HEK293 (cell line): ENCODE results near the gene RIOK1.

ENCODE experiments used
- CTCF ChIA-PET: fragments of 350-600 bp; formaldehyde crosslinking; extraction: SDS; loops from one replicate; lab custom pipeline; 2021; ENCODE audit warnings: antibody characterized with exemption; lab: Yijun Ruan, JAX
- POLR2A ChIA-PET: fragments of 300-600 bp; formaldehyde crosslinking; extraction: SDS; loops from one replicate; lab custom pipeline; 2020; ENCODE audit warnings: antibody characterized with exemption, inconsistent platforms; lab: Yijun Ruan, JAX
- H3K27ac ChIP-seq: fragments of 200-500 bp; sonication (Bioruptor generic); 2 replicates; pipeline ENCODE4 v1.5.1; 2014; ENCODE audit warnings: low read depth, low read length, control low read depth, inconsistent platforms; ENCODE audit errors: extremely low read depth
- H3K36me3 ChIP-seq, 2 experiments: fragments of 200-500 bp in 1 of 2; sonication (Bioruptor generic) in 1 of 2; 1 replicate in 1 of 2; 2 replicates in 1 of 2; pipeline ENCODE4 v1.5.1; 2014 to 2017; ENCODE audit warnings: inconsistent platforms in 2 of 2, low read length in 2 of 2; ENCODE audit not compliant: control insufficient read depth in 2 of 2, insufficient read depth in 1 of 2
- H3K4me1 ChIP-seq: fragments of 200-500 bp; sonication (Bioruptor generic); 2 replicates; pipeline ENCODE4 v1.5.1; 2014; ENCODE audit warnings: mild to moderate bottlenecking, low read length, inconsistent platforms; ENCODE audit not compliant: control insufficient read depth, insufficient read depth
- H3K4me3 ChIP-seq: 2 replicates; pipeline ENCODE4 v1.5.1; 2011; ENCODE audit warnings: low read depth, mild to moderate bottlenecking, control low read depth, low read length, moderate library complexity
- H3K9me3 ChIP-seq: fragments of 200-500 bp; sonication (Bioruptor generic); 2 replicates; pipeline ENCODE4 v1.5.1; 2014; ENCODE audit warnings: low read depth, low read length, inconsistent platforms; ENCODE audit not compliant: control insufficient read depth, insufficient read depth
- GFI1B ChIP-seq: fragments of 450-650 bp; formaldehyde crosslinking; IDR thresholded peaks from 2 replicates; pipeline ENCODE4 v1.5.1; 2016; ENCODE audit warnings: missing biosample characterization, missing genetic modification characterization
- GLI2 ChIP-seq: fragments of 450-650 bp; formaldehyde crosslinking; IDR thresholded peaks from 2 replicates; pipeline ENCODE4; 2017; ENCODE audit warnings: missing biosample characterization, missing genetic modification characterization, low read depth, borderline replicate concordance
- IKZF3 ChIP-seq: fragments of 450-650 bp; IDR thresholded peaks from 2 replicates; pipeline ENCODE4 v1.5.0; 2018; ENCODE audit warnings: missing biosample characterization, mild to moderate bottlenecking, missing genetic modification characterization, moderate library complexity
- MEIS1 ChIP-seq: sonication (generic); formaldehyde crosslinking; IDR thresholded peaks from 2 replicates; pipeline ENCODE4 v1.8.1; 2022; ENCODE audit warnings: missing genetic modification reagents, mild to moderate bottlenecking, borderline replicate concordance
- SP7 ChIP-seq: fragments of 450-650 bp; formaldehyde crosslinking; IDR thresholded peaks from 2 replicates; pipeline ENCODE4 v1.5.1; 2016; ENCODE audit warnings: missing biosample characterization, missing genetic modification characterization
- WT1 ChIP-seq: fragments of 450-650 bp; formaldehyde crosslinking; IDR thresholded peaks from 2 replicates; pipeline ENCODE4 v1.5.1; 2016; ENCODE audit warnings: missing biosample characterization, missing genetic modification characterization
- ZBTB1 ChIP-seq: fragments of 450-650 bp; formaldehyde crosslinking; IDR thresholded peaks from 2 replicates; pipeline ENCODE4 v1.5.1; 2016; ENCODE audit warnings: missing biosample characterization, missing genetic modification characterization
- ZBTB10 ChIP-seq: fragments of 450-650 bp; formaldehyde crosslinking; IDR thresholded peaks from 2 replicates; pipeline ENCODE4 v1.5.1; 2016; ENCODE audit warnings: missing biosample characterization, missing genetic modification characterization
- ZBTB48 ChIP-seq: fragments of 450-650 bp; formaldehyde crosslinking; IDR thresholded peaks from 2 replicates; pipeline ENCODE4 v1.5.1; 2016; ENCODE audit warnings: missing biosample characterization, missing genetic modification characterization
- ZBTB49 ChIP-seq: fragments of 450-650 bp; formaldehyde crosslinking; IDR thresholded peaks from 2 replicates; pipeline ENCODE4 v1.5.1; 2016; ENCODE audit warnings: missing biosample characterization, missing genetic modification characterization, low read depth
- ZBTB8A ChIP-seq: fragments of 450-650 bp; formaldehyde crosslinking; IDR thresholded peaks from 2 replicates; pipeline ENCODE4 v1.5.1; 2016; ENCODE audit warnings: missing biosample characterization, missing genetic modification characterization
- ZFHX2 ChIP-seq: fragments of 450-650 bp; formaldehyde crosslinking; conservative IDR thresholded peaks from 2 replicates; pipeline ENCODE4 v1.5.1; 2016; ENCODE audit warnings: missing biosample characterization, missing genetic modification characterization
- ZNF10 ChIP-seq: fragments of 450-650 bp; formaldehyde crosslinking; IDR thresholded peaks from 2 replicates; pipeline ENCODE4 v1.5.1; 2017; ENCODE audit warnings: missing biosample characterization, missing genetic modification characterization
- ZNF140 ChIP-seq: fragments of 450-650 bp; formaldehyde crosslinking; IDR thresholded peaks from 2 replicates; pipeline ENCODE4 v1.5.1; 2016; ENCODE audit warnings: missing biosample characterization, missing genetic modification characterization
- ZNF155 ChIP-seq: fragments of 450-650 bp; formaldehyde crosslinking; IDR thresholded peaks from 2 replicates; pipeline ENCODE4 v1.5.1; 2016; ENCODE audit warnings: missing biosample characterization, missing genetic modification characterization
- ZNF23 ChIP-seq: fragments of 450-650 bp; formaldehyde crosslinking; IDR thresholded peaks from 2 replicates; pipeline ENCODE4 v1.5.1; 2016; ENCODE audit warnings: missing biosample characterization, missing genetic modification characterization, borderline replicate concordance
- ZNF24 ChIP-seq: fragments of 450-650 bp; formaldehyde crosslinking; IDR thresholded peaks from 2 replicates; pipeline ENCODE4 v1.5.1; 2016; ENCODE audit warnings: missing biosample characterization, missing genetic modification characterization
- ZNF248 ChIP-seq: fragments of 450-650 bp; formaldehyde crosslinking; IDR thresholded peaks from 2 replicates; pipeline ENCODE4 v1.5.1; 2017; ENCODE audit warnings: missing biosample characterization, missing genetic modification characterization
- ZNF391 ChIP-seq: fragments of 450-650 bp; formaldehyde crosslinking; IDR thresholded peaks from 2 replicates; pipeline ENCODE4 v1.5.1; 2016; ENCODE audit warnings: low read depth, missing biosample characterization, missing genetic modification characterization, borderline replicate concordance
- ZNF473 ChIP-seq: fragments of 450-650 bp; formaldehyde crosslinking; IDR thresholded peaks from 2 replicates; pipeline ENCODE4 v1.5.1; 2017; ENCODE audit warnings: missing biosample characterization, missing genetic modification characterization
- ZNF514 ChIP-seq: fragments of 450-650 bp; formaldehyde crosslinking; IDR thresholded peaks from 2 replicates; pipeline ENCODE4 v1.5.1; 2016; ENCODE audit warnings: missing biosample characterization, missing genetic modification characterization
- ZNF530 ChIP-seq: fragments of 450-650 bp; formaldehyde crosslinking; IDR thresholded peaks from 2 replicates; pipeline ENCODE4 v1.5.1; 2016; ENCODE audit warnings: low read depth, missing biosample characterization, missing genetic modification characterization
- ZNF548 ChIP-seq: fragments of 450-650 bp; formaldehyde crosslinking; IDR thresholded peaks from 2 replicates; pipeline ENCODE4 v1.5.1; 2016; ENCODE audit warnings: missing biosample characterization, missing genetic modification characterization
- ZNF560 ChIP-seq: fragments of 450-650 bp; formaldehyde crosslinking; IDR thresholded peaks from 2 replicates; pipeline ENCODE4 v1.5.1; 2017; ENCODE audit warnings: missing biosample characterization, missing genetic modification characterization, borderline replicate concordance
- ZNF571 ChIP-seq: fragments of 450-650 bp; formaldehyde crosslinking; IDR thresholded peaks from 2 replicates; pipeline ENCODE4 v1.5.0; 2017; ENCODE audit warnings: missing biosample characterization, missing genetic modification characterization
- ZNF670 ChIP-seq: fragments of 450-650 bp; formaldehyde crosslinking; IDR thresholded peaks from 2 replicates; pipeline ENCODE4 v1.5.1; 2016; ENCODE audit warnings: missing biosample characterization, missing genetic modification characterization, low read depth
- ZNF776 ChIP-seq: fragments of 450-650 bp; formaldehyde crosslinking; IDR thresholded peaks from 2 replicates; pipeline ENCODE4 v1.5.0; 2017; ENCODE audit warnings: missing biosample characterization, missing genetic modification characterization, borderline replicate concordance
- ZSCAN23 ChIP-seq: fragments of 450-650 bp; formaldehyde crosslinking; IDR thresholded peaks from 2 replicates; pipeline ENCODE4 v1.5.1; 2016; ENCODE audit warnings: missing biosample characterization, missing genetic modification characterization
- ZSCAN30 ChIP-seq: fragments of 450-650 bp; IDR thresholded peaks from 2 replicates; pipeline ENCODE4 v1.5.1; 2018; ENCODE audit warnings: missing biosample characterization, mild to moderate bottlenecking, missing genetic modification characterization, moderate library complexity
- ZSCAN5A ChIP-seq: fragments of 450-650 bp; formaldehyde crosslinking; IDR thresholded peaks from 2 replicates; pipeline ENCODE4 v1.5.1; 2016; ENCODE audit warnings: missing biosample characterization, missing genetic modification characterization

RIOK1 gene

GRCh38 chr6:7373739-7374138 is 15.9 kb upstream of the RIOK1 start (continued):
- TF ChIP-seq IKZF3 (tag by site-specific recombination) (no peak), ZNF776 (no peak), WT1 (tag by site-specific recombination) (no peak), ZNF548 (tag by site-specific recombination) (no peak), ZSCAN30 (tag by site-specific recombination) (no peak), ZSCAN23 (tag by site-specific recombination) (no peak)

GRCh38 chr6:7377961-7378360 is 11.6 kb upstream of the RIOK1 start:
- Histone ChIP-seq H3K27ac (no peak overlapping the region), H3K4me3 (no peak overlapping the region), H3K36me3 (no peaks in the 10 kb centered on the region), H3K9me3 (no peaks in the 10 kb centered on the region), H3K4me1 (no peaks in the 10 kb centered on the region)
- ChIA-PET POLR2A (interaction anchor here (1.1 kb wide), 1 partner anchor 12 kb away, joined by 3 read pairs; the partner anchor contains the start of genes CAGE1 and RIOK1), CTCF (interaction anchor here (0.5 to 1.0 kb wide), 3 partner anchors 18 to 237 kb away, joined by 3 read pairs; no protein-coding TSS in a partner anchor)
- TF ChIP-seq ZNF514 (tag by site-specific recombination) (no peak), ZBTB49 (tag by site-specific recombination) (no peak), ZNF10 (tag by site-specific recombination) (no peak), ZBTB1 (tag by site-specific recombination) (no peak), ZNF473 (tag by site-specific recombination) (no peak), GFI1B (tag by site-specific recombination) (no peak), ZFHX2 (tag by site-specific recombination) (no peak), ZNF248 (tag by site-specific recombination) (no peak), ZNF530 (tag by site-specific recombination) (no peak), ZNF571 (tag by site-specific recombination) (no peak), GLI2 (no peak), ZBTB48 (tag by site-specific recombination) (no peak), ZNF155 (tag by site-specific recombination) (no peak), SP7 (tag by site-specific recombination) (no peak), ZNF23 (tag by site-specific recombination) (no peak), ZNF140 (no peak), MEIS1 (CRISPR knock-in tag) (no peak)

- no peaks in the 10 kb centered on the region for H3K9me3 ChIP-seq
- ChIA-PET CTCF (interaction anchor here (0.5 to 0.6 kb wide), 2 partner anchors 18 to 236 kb away, joined by 3 read pairs; no protein-coding TSS in a partner anchor), POLR2A (no interaction called here)
- TF ChIP-seq ZNF560 (tag by site-specific recombination), result no peak
- no peak for TF ChIP-seq ZBTB8A
- no peak for TF ChIP-seq ZBTB10 (tag by site-specific recombination)
- no peak for TF ChIP-seq ZSCAN5A (tag by site-specific recombination)
- TF ChIP-seq ZNF391, result no peak
- TF ChIP-seq ZNF670 (tag by site-specific recombination), result no peak
- no peak for TF ChIP-seq ZNF24 (tag by site-specific recombination)
Observed at GRCh38 chr6:7378740-7379139, 10.9 kb upstream of the RIOK1 start.

More at GRCh38 chr6:7378740-7379139, 10.9 kb upstream of the RIOK1 start:
- H3K36me3 ChIP-seq, result no peaks in the 10 kb centered on the region
- H3K4me3 ChIP-seq, result no peak overlapping the region
- no peak overlapping the region for H3K27ac ChIP-seq
- no peaks in the 10 kb centered on the region for H3K4me1 ChIP-seq
